Neural progenitor cell (in vitro differentiated cells): ENCODE results near the gene PANK3.

Source experiments
- EZH2 ChIP-seq: fragments of 200-600 bp; sonication (generic); IDR thresholded peaks from 2 replicates; pipeline ENCODE4 v1.6.1; 2017; ENCODE audit warnings: antibody characterized with exemption, mild to moderate bottlenecking, moderate library complexity
- TF ChIP-seq, protein P1 (sequence below): fragments of 200-600 bp; sonication (generic); IDR thresholded peaks from 2 replicates; pipeline ENCODE4 v1.5.1; 2017; ENCODE audit warnings: antibody characterized with exemption, mild to moderate bottlenecking

DNA sequence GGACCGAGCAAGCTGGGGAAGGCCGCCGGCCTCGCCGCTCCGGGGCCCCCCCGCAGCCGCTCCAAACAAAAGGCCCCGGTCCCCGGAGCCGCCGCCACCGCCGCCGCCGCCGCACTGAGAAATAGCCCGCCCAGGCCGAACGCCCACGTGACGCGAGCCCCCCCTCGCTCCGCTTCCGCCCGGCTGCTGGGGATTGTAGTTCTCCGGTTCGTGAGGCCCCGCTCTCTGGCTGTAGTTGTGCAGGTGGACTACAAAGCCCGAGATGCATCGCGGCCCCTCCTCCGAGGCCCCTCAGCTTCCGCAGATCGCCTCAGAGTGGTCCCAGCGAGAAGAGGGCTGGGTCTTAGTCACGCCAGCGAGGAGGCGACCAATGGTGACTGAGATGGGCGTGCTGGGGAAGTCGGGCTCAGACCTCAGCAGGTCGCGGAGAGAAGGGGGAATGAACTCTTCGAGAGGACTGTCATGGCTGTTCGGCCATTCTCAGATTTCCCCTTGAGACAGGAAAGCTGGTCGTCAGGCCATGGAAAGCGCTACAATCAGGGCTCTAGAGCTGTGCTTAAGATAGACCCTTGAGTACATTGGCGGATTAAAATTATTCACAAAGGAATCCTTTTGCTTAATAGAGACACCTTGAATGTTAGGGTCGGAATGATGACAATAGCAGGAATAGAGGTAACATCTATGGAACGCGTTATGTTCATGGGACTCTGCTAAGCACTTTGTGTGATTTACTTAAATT, 489 bp upstream of the PANK3 start:
- TF ChIP-seq, protein P1, sequence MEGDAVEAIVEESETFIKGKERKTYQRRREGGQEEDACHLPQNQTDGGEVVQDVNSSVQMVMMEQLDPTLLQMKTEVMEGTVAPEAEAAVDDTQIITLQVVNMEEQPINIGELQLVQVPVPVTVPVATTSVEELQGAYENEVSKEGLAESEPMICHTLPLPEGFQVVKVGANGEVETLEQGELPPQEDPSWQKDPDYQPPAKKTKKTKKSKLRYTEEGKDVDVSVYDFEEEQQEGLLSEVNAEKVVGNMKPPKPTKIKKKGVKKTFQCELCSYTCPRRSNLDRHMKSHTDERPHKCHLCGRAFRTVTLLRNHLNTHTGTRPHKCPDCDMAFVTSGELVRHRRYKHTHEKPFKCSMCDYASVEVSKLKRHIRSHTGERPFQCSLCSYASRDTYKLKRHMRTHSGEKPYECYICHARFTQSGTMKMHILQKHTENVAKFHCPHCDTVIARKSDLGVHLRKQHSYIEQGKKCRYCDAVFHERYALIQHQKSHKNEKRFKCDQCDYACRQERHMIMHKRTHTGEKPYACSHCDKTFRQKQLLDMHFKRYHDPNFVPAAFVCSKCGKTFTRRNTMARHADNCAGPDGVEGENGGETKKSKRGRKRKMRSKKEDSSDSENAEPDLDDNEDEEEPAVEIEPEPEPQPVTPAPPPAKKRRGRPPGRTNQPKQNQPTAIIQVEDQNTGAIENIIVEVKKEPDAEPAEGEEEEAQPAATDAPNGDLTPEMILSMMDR = no peak
- TF ChIP-seq EZH2 = no peak
